ENCODE measurements around the gene COLGALT1. TPM values are rescaled to one million over a fixed set of nuclear protein-coding genes. Genes with fewer than 3 reads are reported as not detected.

COLGALT1 gene
- total and polyA plus RNA-seq, 9 of the 15 experiments (the other 6 are each of a cell fraction or from before 2014, with no cell fraction given) = 4.9 to 119 (median 82.6) TPM

DNA sequence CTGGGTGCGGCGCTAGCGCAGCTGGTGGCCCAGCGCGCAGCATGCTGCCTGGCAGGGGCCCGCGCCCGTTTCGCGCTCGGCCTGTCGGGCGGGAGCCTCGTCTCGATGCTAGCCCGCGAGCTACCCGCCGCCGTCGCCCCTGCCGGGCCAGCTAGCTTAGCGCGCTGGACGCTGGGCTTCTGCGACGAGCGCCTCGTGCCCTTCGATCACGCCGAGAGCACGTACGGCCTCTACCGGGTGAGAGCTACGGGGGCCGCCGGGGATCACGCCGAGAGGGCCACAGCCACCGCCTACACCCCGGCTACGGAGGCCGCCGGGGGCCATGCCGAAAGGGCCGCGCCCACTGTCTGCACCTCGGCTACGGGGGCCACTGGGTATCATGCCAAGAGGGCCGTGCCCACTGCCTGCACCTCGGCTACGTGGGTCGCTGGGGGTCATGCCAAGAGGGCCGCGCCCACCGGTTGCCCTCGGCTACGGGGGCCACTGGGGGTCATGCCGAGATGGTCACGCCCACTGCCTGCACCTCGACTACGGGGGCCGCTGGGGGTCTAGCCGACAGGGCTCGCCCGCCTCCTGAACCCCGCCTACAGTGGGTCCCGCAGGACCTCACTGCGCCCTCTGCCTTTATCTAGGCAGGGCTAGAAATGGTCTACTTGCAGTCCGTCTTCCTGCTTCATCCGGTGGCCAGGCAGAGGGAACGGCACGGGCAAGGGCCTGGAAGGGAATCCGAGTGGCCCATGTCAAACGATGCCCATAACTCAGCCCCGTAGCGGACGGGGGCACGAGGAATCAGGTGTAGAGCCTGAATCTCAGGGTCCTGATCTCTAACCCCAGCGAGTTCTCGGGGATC, 43.5 kb upstream of the COLGALT1 start (continued):
- no peak for TF ChIP-seq DNMT1 (IDR thresholded peaks at IDR 0.05)
- TF ChIP-seq CEBPB (tag; IDR thresholded peaks at IDR 0.05) = no peak
- TF ChIP-seq, protein P1, sequence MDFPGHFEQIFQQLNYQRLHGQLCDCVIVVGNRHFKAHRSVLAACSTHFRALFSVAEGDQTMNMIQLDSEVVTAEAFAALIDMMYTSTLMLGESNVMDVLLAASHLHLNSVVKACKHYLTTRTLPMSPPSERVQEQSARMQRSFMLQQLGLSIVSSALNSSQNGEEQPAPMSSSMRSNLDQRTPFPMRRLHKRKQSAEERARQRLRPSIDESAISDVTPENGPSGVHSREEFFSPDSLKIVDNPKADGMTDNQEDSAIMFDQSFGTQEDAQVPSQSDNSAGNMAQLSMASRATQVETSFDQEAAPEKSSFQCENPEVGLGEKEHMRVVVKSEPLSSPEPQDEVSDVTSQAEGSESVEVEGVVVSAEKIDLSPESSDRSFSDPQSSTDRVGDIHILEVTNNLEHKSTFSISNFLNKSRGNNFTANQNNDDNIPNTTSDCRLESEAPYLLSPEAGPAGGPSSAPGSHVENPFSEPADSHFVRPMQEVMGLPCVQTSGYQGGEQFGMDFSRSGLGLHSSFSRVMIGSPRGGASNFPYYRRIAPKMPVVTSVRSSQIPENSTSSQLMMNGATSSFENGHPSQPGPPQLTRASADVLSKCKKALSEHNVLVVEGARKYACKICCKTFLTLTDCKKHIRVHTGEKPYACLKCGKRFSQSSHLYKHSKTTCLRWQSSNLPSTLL (IDR thresholded peaks at IDR 0.05) = no peak
- TF ChIP-seq, protein P2, sequence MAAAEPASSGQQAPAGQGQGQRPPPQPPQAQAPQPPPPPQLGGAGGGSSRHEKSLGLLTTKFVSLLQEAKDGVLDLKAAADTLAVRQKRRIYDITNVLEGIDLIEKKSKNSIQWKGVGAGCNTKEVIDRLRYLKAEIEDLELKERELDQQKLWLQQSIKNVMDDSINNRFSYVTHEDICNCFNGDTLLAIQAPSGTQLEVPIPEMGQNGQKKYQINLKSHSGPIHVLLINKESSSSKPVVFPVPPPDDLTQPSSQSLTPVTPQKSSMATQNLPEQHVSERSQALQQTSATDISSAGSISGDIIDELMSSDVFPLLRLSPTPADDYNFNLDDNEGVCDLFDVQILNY (CRISPR knock-in tag; IDR thresholded peaks at IDR 0.05) = peak; percentile 14; the same call in 1 of the 2 replicates
- TF ChIP-seq ZNF253 (CRISPR knock-in tag; conservative IDR thresholded peaks at IDR 0.05) = no peak
- TF ChIP-seq, protein P3, sequence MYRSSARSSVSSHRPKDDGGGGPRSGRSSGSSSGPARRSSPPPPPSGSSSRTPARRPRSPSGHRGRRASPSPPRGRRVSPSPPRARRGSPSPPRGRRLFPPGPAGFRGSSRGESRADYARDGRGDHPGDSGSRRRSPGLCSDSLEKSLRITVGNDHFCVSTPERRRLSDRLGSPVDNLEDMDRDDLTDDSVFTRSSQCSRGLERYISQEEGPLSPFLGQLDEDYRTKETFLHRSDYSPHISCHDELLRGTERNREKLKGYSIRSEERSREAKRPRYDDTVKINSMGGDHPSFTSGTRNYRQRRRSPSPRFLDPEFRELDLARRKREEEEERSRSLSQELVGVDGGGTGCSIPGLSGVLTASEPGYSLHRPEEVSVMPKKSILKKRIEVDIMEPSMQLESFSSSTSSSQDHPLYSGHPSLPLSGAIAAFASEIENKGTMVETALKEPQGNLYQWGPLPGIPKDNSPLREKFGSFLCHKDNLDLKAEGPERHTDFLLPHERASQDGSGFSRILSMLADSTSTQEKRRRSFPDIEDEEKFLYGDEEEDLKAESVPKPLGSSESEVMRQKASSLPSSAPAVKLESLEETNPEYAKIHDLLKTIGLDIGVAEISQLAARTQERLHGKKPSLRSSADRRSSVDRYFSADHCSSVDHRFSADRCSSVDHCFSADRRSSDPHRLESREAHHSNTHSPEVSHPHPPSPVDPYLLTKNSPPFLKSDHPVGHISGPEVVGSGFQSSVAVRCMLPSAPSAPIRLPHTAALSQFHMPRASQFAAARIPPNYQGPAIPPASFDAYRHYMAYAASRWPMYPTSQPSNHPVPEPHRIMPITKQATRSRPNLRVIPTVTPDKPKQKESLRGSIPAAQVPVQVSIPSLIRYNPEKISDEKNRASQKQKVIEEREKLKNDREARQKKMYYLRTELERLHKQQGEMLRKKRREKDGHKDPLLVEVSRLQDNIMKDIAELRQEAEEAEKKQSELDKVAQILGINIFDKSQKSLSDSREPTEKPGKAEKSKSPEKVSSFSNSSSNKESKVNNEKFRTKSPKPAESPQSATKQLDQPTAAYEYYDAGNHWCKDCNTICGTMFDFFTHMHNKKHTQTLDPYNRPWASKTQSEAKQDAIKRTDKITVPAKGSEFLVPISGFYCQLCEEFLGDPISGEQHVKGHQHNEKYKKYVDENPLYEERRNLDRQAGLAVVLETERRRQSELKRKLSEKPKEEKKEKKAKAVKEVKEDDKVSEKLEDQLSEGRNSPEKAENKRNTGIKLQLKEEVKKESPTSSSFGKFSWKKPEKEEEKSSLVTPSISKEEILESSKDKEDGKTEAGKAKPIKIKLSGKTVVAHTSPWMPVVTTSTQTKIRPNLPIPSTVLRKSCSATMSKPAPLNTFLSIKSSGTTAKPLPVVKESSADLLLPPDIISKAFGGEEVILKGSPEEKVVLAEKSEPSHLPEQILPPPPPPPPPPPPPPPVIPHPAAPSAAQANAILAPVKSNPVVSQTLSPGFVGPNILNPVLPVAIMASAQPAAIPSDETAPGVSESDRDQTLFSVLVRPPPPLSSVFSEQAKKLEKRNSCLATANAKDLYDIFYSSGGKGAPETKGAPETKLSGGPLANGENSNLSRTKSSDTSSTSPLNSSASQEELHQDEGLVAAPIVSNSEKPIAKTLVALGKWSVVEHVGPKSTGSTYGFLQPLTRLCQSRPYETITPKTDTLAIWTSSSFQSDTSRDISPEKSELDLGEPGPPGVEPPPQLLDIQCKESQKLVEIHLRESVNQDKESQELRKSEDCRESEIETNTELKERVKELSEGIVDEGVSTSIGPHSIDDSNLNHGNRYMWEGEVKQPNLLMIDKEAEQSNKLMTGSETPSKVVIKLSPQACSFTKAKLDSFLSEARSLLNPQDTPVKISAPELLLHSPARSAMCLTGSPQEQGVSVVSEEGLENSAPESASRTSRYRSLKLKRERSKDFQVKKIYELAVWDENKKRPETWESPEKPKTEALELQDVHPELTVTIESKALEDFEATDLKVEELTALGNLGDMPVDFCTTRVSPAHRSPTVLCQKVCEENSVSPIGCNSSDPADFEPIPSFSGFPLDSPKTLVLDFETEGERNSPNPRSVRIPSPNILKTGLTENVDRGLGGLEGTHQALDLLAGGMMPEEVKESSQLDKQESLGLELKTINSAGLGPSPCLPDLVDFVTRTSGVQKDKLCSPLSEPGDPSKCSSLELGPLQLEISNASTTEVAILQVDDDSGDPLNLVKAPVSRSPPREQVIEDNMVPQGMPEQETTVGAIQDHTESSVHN (IDR thresholded peaks at IDR 0.05; ENCODE audit: borderline replicate concordance in 1 of 2, low read depth in 1 of 2) = no peak
- TF ChIP-seq, protein P4, sequence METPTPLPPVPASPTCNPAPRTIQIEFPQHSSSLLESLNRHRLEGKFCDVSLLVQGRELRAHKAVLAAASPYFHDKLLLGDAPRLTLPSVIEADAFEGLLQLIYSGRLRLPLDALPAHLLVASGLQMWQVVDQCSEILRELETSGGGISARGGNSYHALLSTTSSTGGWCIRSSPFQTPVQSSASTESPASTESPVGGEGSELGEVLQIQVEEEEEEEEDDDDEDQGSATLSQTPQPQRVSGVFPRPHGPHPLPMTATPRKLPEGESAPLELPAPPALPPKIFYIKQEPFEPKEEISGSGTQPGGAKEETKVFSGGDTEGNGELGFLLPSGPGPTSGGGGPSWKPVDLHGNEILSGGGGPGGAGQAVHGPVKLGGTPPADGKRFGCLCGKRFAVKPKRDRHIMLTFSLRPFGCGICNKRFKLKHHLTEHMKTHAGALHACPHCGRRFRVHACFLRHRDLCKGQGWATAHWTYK (CRISPR knock-in tag; IDR thresholded peaks at IDR 0.05) = no peak; the same call in 1 of the 2 replicates
- TF ChIP-seq HDAC3 (IDR thresholded peaks at IDR 0.05; ENCODE audit: borderline replicate concordance, partially characterized antibody) = no peak
- 0 out of 2 replicates have a peak, but pooled peaks have one; percentile 37 for TF ChIP-seq FOSL1 (tag; conservative IDR thresholded peaks at IDR 0.05)
- no peak for TF ChIP-seq SRSF1 (IDR thresholded peaks at IDR 0.05; ENCODE audit: low read depth, low read length)
- no peak for TF ChIP-seq NFE2 (IDR thresholded peaks at IDR 0.05; ENCODE audit: low read depth)
- no peak for TF ChIP-seq HNRNPLL (IDR thresholded peaks at IDR 0.05; ENCODE audit: low read depth, low read length, poor library complexity, severe bottlenecking)
- no peak for TF ChIP-seq HMG20B (CRISPR knock-in tag; IDR thresholded peaks at IDR 0.05)
- TF ChIP-seq RCOR1 (IDR thresholded peaks at IDR 0.05; ENCODE audit: borderline replicate concordance in 1 of 2, low read depth in 2 of 2, low read length in 2 of 2) = no peak

All from K562 (cell line).